ENCODE data around the gene C12orf76.
A peak's percentile ranks its signal among the peaks of the same experiment; 100 is the strongest.
"Not testable (repeated sequence)": the region's sequence is repeated elsewhere in the genome, so short reads cannot be mapped to it uniquely, and the experiment has no call there.

The C12orf76 gene

GRCh38 chr12:110028323-110028722, 20.0 kb downstream of the C12orf76 start:
- H3K4me3 ChIP-seq (ENCODE audit: insufficient read depth, low read depth, low read length, poor library complexity, severe bottlenecking): no peak overlapping the region
- peaks cover 82% of the 10 kb centered on the region for H3K36me3 ChIP-seq (ENCODE audit: control insufficient read depth, insufficient read depth, low read length)
- no peak overlapping the region for H3K27ac ChIP-seq (ENCODE audit: insufficient read depth, low read length, poor library complexity, severe bottlenecking)
- H3K27me3 ChIP-seq (replicated peaks; ENCODE audit: control insufficient read depth, insufficient read depth, low read length, poor library complexity, severe bottlenecking): no peaks in the 10 kb centered on the region
- no peaks in the 10 kb centered on the region for H3K4me1 ChIP-seq (ENCODE audit: control insufficient read depth, insufficient read depth, low read length, poor library complexity, severe bottlenecking)
- no peaks in the 10 kb centered on the region for H3K9me3 ChIP-seq (ENCODE audit: control insufficient read depth, low read length)
- no peak for DNase-seq

- Histone ChIP-seq H3K4me1 (ENCODE audit: control insufficient read depth, insufficient read depth, low read length, poor library complexity, severe bottlenecking) (no peaks in the 10 kb centered on the region), H3K9me3 (ENCODE audit: control insufficient read depth, low read length) (no peaks in the 10 kb centered on the region), H3K4me3 (ENCODE audit: insufficient read depth, low read depth, low read length, poor library complexity, severe bottlenecking) (no peak overlapping the region), H3K36me3 (ENCODE audit: control insufficient read depth, insufficient read depth, low read length) (peaks cover 90% of the 10 kb centered on the region), H3K27me3 (replicated peaks; ENCODE audit: control insufficient read depth, insufficient read depth, low read length, poor library complexity, severe bottlenecking) (no peaks in the 10 kb centered on the region), H3K27ac (ENCODE audit: insufficient read depth, low read length, poor library complexity, severe bottlenecking) (no peak overlapping the region)
- no peak for DNase-seq
These were observed 24.3 kb downstream of the C12orf76 start for GRCh38 chr12:110024051-110024450.

GRCh38 chr12:110023059-110023980, 25.0 kb downstream of the C12orf76 start:
- H3K27ac ChIP-seq (ENCODE audit: insufficient read depth, low read length, poor library complexity, severe bottlenecking): no peak overlapping the region
- peaks cover 90% of the 10 kb centered on the region for H3K36me3 ChIP-seq (ENCODE audit: control insufficient read depth, insufficient read depth, low read length)
- H3K27me3 ChIP-seq (replicated peaks; ENCODE audit: control insufficient read depth, insufficient read depth, low read length, poor library complexity, severe bottlenecking): no peaks in the 10 kb centered on the region
- no peaks in the 10 kb centered on the region for H3K9me3 ChIP-seq (ENCODE audit: control insufficient read depth, low read length)
- H3K4me3 ChIP-seq (ENCODE audit: insufficient read depth, low read depth, low read length, poor library complexity, severe bottlenecking): no peak overlapping the region
- H3K4me1 ChIP-seq (ENCODE audit: control insufficient read depth, insufficient read depth, low read length, poor library complexity, severe bottlenecking): no peaks in the 10 kb centered on the region
- DNase-seq: no peak

GRCh38 chr12:110020956-110021355, 27.4 kb downstream of the C12orf76 start:
- Histone ChIP-seq H3K4me1 (ENCODE audit: control insufficient read depth, insufficient read depth, low read length, poor library complexity, severe bottlenecking) (no peaks in the 10 kb centered on the region), H3K4me3 (ENCODE audit: insufficient read depth, low read depth, low read length, poor library complexity, severe bottlenecking) (no peak overlapping the region), H3K27ac (ENCODE audit: insufficient read depth, low read length, poor library complexity, severe bottlenecking) (no peak overlapping the region), H3K9me3 (ENCODE audit: control insufficient read depth, low read length) (no peaks in the 10 kb centered on the region), H3K27me3 (replicated peaks; ENCODE audit: control insufficient read depth, insufficient read depth, low read length, poor library complexity, severe bottlenecking) (no peaks in the 10 kb centered on the region), H3K36me3 (ENCODE audit: control insufficient read depth, insufficient read depth, low read length) (peaks cover 94% of the 10 kb centered on the region)
- no peak for DNase-seq

- Histone ChIP-seq H3K4me3 (ENCODE audit: insufficient read depth, low read depth, low read length, poor library complexity, severe bottlenecking) (no peak overlapping the region), H3K27me3 (replicated peaks; ENCODE audit: control insufficient read depth, insufficient read depth, low read length, poor library complexity, severe bottlenecking) (no peaks in the 10 kb centered on the region), H3K36me3 (ENCODE audit: control insufficient read depth, insufficient read depth, low read length) (peaks cover 56% of the 10 kb centered on the region), H3K4me1 (ENCODE audit: control insufficient read depth, insufficient read depth, low read length, poor library complexity, severe bottlenecking) (peaks cover 11% of the 10 kb centered on the region), H3K27ac (ENCODE audit: insufficient read depth, low read length, poor library complexity, severe bottlenecking) (peak overlapping the region; percentile 18), H3K9me3 (ENCODE audit: control insufficient read depth, low read length) (no peaks in the 10 kb centered on the region)
- no peak for DNase-seq
These were observed 33.2 kb downstream of the C12orf76 start for GRCh38 chr12:110015132-110015531.

GRCh38 chr12:110012659-110013058, 35.7 kb downstream of the C12orf76 start:
- H3K36me3 ChIP-seq (ENCODE audit: control insufficient read depth, insufficient read depth, low read length): peaks cover 31% of the 10 kb centered on the region

DNA sequence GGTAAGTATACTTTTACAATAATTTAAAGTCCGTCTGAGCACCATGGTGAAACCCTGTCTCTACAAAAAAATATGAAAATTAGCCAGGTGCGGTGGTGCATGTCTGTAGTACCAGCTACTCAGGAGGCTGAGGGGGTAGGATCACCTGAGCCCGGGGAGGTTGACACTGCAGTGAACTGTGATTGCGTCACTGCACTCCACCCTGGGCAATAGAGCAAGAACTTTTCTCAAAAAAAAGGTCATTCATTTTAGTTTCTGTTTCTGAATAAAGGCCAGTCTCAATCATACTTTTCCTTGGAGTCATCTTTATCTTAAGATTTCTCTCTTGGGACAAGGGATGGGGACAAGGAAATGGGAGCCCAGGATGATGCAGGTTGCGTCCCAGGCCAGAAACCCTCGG, 36.2 kb downstream of the C12orf76 start:
- Histone ChIP-seq H3K27ac (ENCODE audit: insufficient read depth, low read length, poor library complexity, severe bottlenecking) (peak overlapping the region; percentile 39), H3K4me3 (ENCODE audit: insufficient read depth, low read depth, low read length, poor library complexity, severe bottlenecking) (no peak overlapping the region), H3K9me3 (ENCODE audit: control insufficient read depth, low read length) (no peaks in the 10 kb centered on the region), H3K4me1 (ENCODE audit: control insufficient read depth, insufficient read depth, low read length, poor library complexity, severe bottlenecking) (peaks cover 11% of the 10 kb centered on the region), H3K27me3 (replicated peaks; ENCODE audit: control insufficient read depth, insufficient read depth, low read length, poor library complexity, severe bottlenecking) (no peaks in the 10 kb centered on the region), H3K36me3 (ENCODE audit: control insufficient read depth, insufficient read depth, low read length) (peaks cover 26% of the 10 kb centered on the region)
- no peak for DNase-seq

More at GRCh38 chr12:110012659-110013058, 35.7 kb downstream of the C12orf76 start:
- no peaks in the 10 kb centered on the region for H3K9me3 ChIP-seq (ENCODE audit: control insufficient read depth, low read length)
- H3K27me3 ChIP-seq (replicated peaks; ENCODE audit: control insufficient read depth, insufficient read depth, low read length, poor library complexity, severe bottlenecking): no peaks in the 10 kb centered on the region
- peaks cover 11% of the 10 kb centered on the region for H3K4me1 ChIP-seq (ENCODE audit: control insufficient read depth, insufficient read depth, low read length, poor library complexity, severe bottlenecking)
- DNase-seq: no peak
- no peak overlapping the region for H3K4me3 ChIP-seq (ENCODE audit: insufficient read depth, low read depth, low read length, poor library complexity, severe bottlenecking)
- H3K27ac ChIP-seq (ENCODE audit: insufficient read depth, low read length, poor library complexity, severe bottlenecking): no peak overlapping the region

DNA sequence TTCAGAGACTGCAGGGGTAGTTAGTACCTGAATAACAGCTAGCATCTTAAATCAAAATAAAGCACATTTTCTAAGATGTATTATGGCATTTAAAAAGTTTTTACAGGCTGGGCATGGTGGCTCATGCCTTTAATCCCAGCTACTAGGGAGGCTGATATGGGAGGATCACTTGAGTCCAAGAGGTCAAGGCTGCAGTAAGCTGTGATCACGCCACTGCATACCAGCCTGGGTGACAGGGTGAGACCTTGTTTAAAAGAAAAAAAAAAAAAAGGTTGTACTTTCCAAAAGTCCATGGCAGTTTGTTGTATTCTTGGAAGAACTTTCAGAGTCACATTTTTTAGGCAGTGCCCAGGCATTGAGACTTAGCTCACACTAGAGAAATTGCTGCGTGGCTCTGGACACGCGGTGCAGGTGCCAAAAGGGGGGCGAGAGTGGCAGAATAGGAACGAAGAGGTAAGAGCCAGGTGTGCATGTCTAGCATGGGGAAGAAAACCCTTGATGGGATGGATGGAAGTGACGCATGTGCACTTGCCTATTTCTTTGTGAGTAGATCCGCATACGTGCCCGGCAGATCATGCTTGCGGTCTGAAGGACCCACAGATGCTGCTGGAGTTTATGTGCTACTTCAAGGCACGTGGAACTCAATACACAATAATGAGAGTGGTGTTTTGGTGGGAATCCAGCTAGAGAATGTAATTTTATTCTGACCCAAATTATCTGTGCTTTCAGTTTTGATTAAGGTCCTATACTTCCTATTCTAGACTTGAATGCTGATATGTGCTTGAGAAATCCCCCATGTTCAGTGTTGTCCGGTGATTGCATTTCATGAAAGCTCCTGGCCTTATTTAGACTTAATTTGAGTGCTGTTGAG, 37.2 kb downstream of the C12orf76 start:
- Histone ChIP-seq H3K9me3 (ENCODE audit: control insufficient read depth, low read length) (no peaks in the 10 kb centered on the region), H3K4me1 (ENCODE audit: control insufficient read depth, insufficient read depth, low read length, poor library complexity, severe bottlenecking) (peaks cover 11% of the 10 kb centered on the region), H3K36me3 (ENCODE audit: control insufficient read depth, insufficient read depth, low read length) (peaks cover 22% of the 10 kb centered on the region), H3K4me3 (ENCODE audit: insufficient read depth, low read depth, low read length, poor library complexity, severe bottlenecking) (no peak overlapping the region), H3K27ac (ENCODE audit: insufficient read depth, low read length, poor library complexity, severe bottlenecking) (peak overlapping the region; percentile 39), H3K27me3 (replicated peaks; ENCODE audit: control insufficient read depth, insufficient read depth, low read length, poor library complexity, severe bottlenecking) (no peaks in the 10 kb centered on the region)
- DNase-seq: peak in 1 of 3 donors; percentile 11

DNA sequence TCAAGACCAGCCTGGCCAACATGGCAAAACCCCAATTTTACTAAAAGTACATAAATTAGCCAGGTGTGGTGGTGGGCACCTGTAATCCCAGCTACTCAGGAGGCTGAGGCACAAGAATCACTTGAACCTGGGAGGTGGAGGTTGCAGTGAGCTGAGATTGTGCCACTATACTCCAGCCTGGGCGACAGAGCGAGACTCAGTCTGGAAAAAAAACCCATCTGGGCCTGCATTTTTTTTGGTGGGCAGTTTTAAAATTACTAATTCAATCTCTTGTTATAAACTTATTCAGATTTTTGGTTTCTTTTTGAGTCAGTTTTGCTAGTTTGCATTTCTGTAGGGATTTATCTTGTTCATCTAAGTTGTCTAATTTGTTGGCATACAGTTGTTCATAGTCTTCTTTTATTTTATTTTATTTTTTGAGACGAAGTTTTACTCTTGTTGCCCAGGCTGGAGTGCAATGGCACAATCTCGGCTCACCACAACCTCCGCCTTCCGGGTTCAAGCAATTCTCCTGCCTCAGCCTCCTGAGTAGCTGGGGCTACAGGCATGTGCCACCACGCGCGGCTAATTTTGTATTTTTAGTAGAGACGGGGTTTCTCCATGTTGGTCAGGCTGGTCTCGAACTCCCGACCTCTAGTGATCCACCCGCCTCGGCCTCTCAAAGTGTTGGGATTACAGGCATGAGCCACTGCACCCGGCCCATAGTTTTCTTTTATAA, 39.5 kb downstream of the C12orf76 start:
- DNase-seq: not testable (repeated sequence)
- peaks cover 14% of the 10 kb centered on the region for H3K36me3 ChIP-seq (ENCODE audit: control insufficient read depth, insufficient read depth, low read length)

More for the DNA sequence above, 39.5 kb downstream of the C12orf76 start:
- not testable (repeated sequence) for H3K27me3 ChIP-seq (replicated peaks; ENCODE audit: control insufficient read depth, insufficient read depth, low read length, poor library complexity, severe bottlenecking); H3K27ac ChIP-seq (ENCODE audit: insufficient read depth, low read length, poor library complexity, severe bottlenecking); H3K9me3 ChIP-seq (ENCODE audit: control insufficient read depth, low read length); H3K4me3 ChIP-seq (ENCODE audit: insufficient read depth, low read depth, low read length, poor library complexity, severe bottlenecking)
- peaks cover 10% of the 10 kb centered on the region for H3K4me1 ChIP-seq (ENCODE audit: control insufficient read depth, insufficient read depth, low read length, poor library complexity, severe bottlenecking)

Measured in effector memory CD4-positive, alpha-beta T cell (primary cell).